SH-SY5Y (cell line): ENCODE measurements around the gene B4GALT5.

Experiments
- GATA2 ChIP-seq: IDR thresholded peaks from 2 replicates; pipeline ENCODE4 v1.6.1; 2011; ENCODE audit warnings: mild to moderate bottlenecking, low read depth, low read length
- GATA3 ChIP-seq: IDR thresholded peaks from 2 replicates; pipeline ENCODE4 v1.6.1; 2011; ENCODE audit warnings: low read depth, mild to moderate bottlenecking, low read length, moderate library complexity

DNA sequence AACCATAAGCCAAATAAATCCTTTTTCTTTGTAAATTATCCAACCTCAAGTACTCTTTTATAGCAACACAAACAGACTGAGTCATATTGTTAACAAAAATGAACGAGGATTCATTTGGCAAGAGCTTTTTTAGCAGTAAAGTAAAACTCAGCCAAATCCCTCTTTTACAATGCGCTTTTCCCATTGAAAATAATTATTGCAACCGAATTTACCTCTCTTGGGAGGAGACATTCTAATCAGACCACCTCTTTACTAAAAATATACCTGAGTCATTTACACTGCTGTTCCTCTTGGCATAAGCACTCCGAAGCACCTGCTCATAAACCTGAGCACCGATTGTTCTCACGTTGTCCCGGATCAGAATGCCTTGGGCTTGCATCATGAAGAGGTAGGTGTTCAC lies 57.4 kb downstream of the B4GALT5 start:
- TF ChIP-seq GATA2: no peak
- TF ChIP-seq GATA3: no peak
